Tibial nerve (tissue), 4 donors: Measurements from ENCODE around the gene GPC6.

ENCODE experiments used
- CTCF ChIP-seq, 5 experiments: fragments of 200-600 bp in 3 of 5; fragments of 450-650 bp in 2 of 5; sonication (generic) in 3 of 5; IDR thresholded peaks; one replicate each; pipeline ENCODE4 v1.5.1; 2016 to 2019; ENCODE audit warnings: antibody characterized with exemption in 5 of 5, mild to moderate bottlenecking in 3 of 5, moderate library complexity in 2 of 5
- EP300 ChIP-seq, 2 donors: sonication (generic); formaldehyde crosslinking; IDR thresholded peaks; one replicate each; pipeline ENCODE4 v1.6.1; 2017; ENCODE audit warnings: antibody characterized with exemption in 2 of 2, mild to moderate bottlenecking in 1 of 2

GRCh38 chr13:93687261-93687660 lies 460.7 kb downstream of the GPC6 start:
- TF ChIP-seq CTCF (IDR thresholded peaks at IDR 0.05), result no peak
- no peak for TF ChIP-seq EP300 (IDR thresholded peaks at IDR 0.05)
